ENCODE data around the gene NUP93.
"Not testable (repeated sequence)": the region's sequence is repeated elsewhere in the genome, so short reads cannot be mapped to it uniquely, and the experiment has no call there.

NUP93 gene

GRCh38 chr16:56883586-56883985 is 153.7 kb downstream of the NUP93 start:
- in situ Hi-C loops (cut with HindIII; ENCODE audit: low sequenced_read_pairs) = no loop called here
- no peak overlapping the region for H3K4me3 ChIP-seq (ENCODE audit: low read depth, low read length)
- no peak for DNase-seq (ENCODE audit: low read depth, low spot score)
- no peak for TF ChIP-seq CTCF (IDR thresholded peaks at IDR 0.05; ENCODE audit: low read depth, low read length)

- in situ Hi-C loops (cut with HindIII; ENCODE audit: low sequenced_read_pairs) = no loop called here
- no peak for DNase-seq (ENCODE audit: low read depth, low spot score)
- TF ChIP-seq CTCF (IDR thresholded peaks at IDR 0.05; ENCODE audit: low read depth, low read length) = no peak
- H3K4me3 ChIP-seq (ENCODE audit: low read depth, low read length) = no peak overlapping the region
These were observed 154.2 kb downstream of the NUP93 start for GRCh38 chr16:56884026-56884582.

- in situ Hi-C loops (cut with HindIII; ENCODE audit: low sequenced_read_pairs); DNase-seq (ENCODE audit: low read depth, low spot score); H3K4me3 ChIP-seq (ENCODE audit: low read depth, low read length): not testable (repeated sequence)
These were observed 155.0 kb downstream of the NUP93 start for GRCh38 chr16:56884929-56885328.

- DNase-seq (ENCODE audit: low read depth, low spot score) = no peak
- in situ Hi-C loops (cut with HindIII; ENCODE audit: low sequenced_read_pairs) = no loop called here
- no peak overlapping the region for H3K4me3 ChIP-seq (ENCODE audit: low read depth, low read length)
- no peak for TF ChIP-seq CTCF (IDR thresholded peaks at IDR 0.05; ENCODE audit: low read depth, low read length)
These were observed 155.7 kb downstream of the NUP93 start for GRCh38 chr16:56885446-56886162.

GRCh38 chr16:56886296-56886695 is 156.4 kb downstream of the NUP93 start:
- no peak for DNase-seq (ENCODE audit: low read depth, low spot score)
- H3K4me3 ChIP-seq (ENCODE audit: low read depth, low read length) = no peak overlapping the region
- TF ChIP-seq CTCF (IDR thresholded peaks at IDR 0.05; ENCODE audit: low read depth, low read length) = no peak
- in situ Hi-C loops (cut with HindIII; ENCODE audit: low sequenced_read_pairs) = no loop called here

GRCh38 chr16:56886826-56887225 is 156.9 kb downstream of the NUP93 start:
- in situ Hi-C loops (cut with HindIII; ENCODE audit: low sequenced_read_pairs) = no loop called here
- no peak for TF ChIP-seq CTCF (IDR thresholded peaks at IDR 0.05; ENCODE audit: low read depth, low read length)
- H3K4me3 ChIP-seq (ENCODE audit: low read depth, low read length) = no peak overlapping the region
- DNase-seq (ENCODE audit: low read depth, low spot score) = no peak

GRCh38 chr16:56888806-56889205 is 158.9 kb downstream of the NUP93 start:
- no peak for DNase-seq (ENCODE audit: low read depth, low spot score)
- in situ Hi-C loops (cut with HindIII; ENCODE audit: low sequenced_read_pairs) = no loop called here
- TF ChIP-seq CTCF (IDR thresholded peaks at IDR 0.05; ENCODE audit: low read depth, low read length) = no peak
- no peak overlapping the region for H3K4me3 ChIP-seq (ENCODE audit: low read depth, low read length)

All from astrocyte of the spinal cord (primary cell).